Measurements from ENCODE around the gene F5.

GRCh38 chr1:169634877-169635276 lies 48.6 kb upstream of the F5 start:
- no peak for TF ChIP-seq EZH2 (IDR thresholded peaks at IDR 0.05)
- no peak for TF ChIP-seq POLR2AphosphoS5 (IDR thresholded peaks at IDR 0.05; ENCODE audit: borderline replicate concordance, low read depth, low read length)
- TF ChIP-seq FOXP2 (optimal IDR thresholded peaks at IDR 0.05; ENCODE audit: control extremely low read depth, extremely low read length, insufficient read depth): no peak
